HG03108 (cell line): ENCODE data around the gene ACYP2.
A peak's percentile ranks its signal among the peaks of the same experiment; 100 is the strongest.
"Not testable (repeated sequence)": the region's sequence is repeated elsewhere in the genome, so short reads cannot be mapped to it uniquely, and the experiment has no call there.

Experiments used
- ATAC-seq: cut with Tn5 transposase; IDR thresholded peaks from one replicate; pipeline ENCODE4 v1.9.1; 2021; ENCODE audit warnings: moderate library complexity; ENCODE audit not compliant: unreplicated experiment

ACYP2 gene

GRCh38 chr2:54115284-54116137 lies at the start of gene ACYP2:
Gene ACYP2, plus strand, starts transcription at chr2:54115615.
- peak; percentile 90 for ATAC-seq

- ATAC-seq, result no peak
These were observed 49.5 kb upstream of the ACYP2 start for GRCh38 chr2:54065891-54066290.

GRCh38 chr2:54067851-54068375 lies 47.5 kb upstream of the ACYP2 start:
- ATAC-seq, result no peak

GRCh38 chr2:54072483-54072882 lies 42.9 kb upstream of the ACYP2 start:
- not testable (repeated sequence) for ATAC-seq

- no peak for ATAC-seq
These were observed 41.6 kb upstream of the ACYP2 start for GRCh38 chr2:54073796-54074195.

- ATAC-seq, result no peak
These were observed 40.6 kb upstream of the ACYP2 start for GRCh38 chr2:54074606-54075341.

- ATAC-seq, result no peak
These were observed 38.8 kb upstream of the ACYP2 start for GRCh38 chr2:54076586-54076985.

- ATAC-seq, result no peak
These were observed 38.1 kb upstream of the ACYP2 start for GRCh38 chr2:54077088-54077900.

- no peak for ATAC-seq
These were observed 36.1 kb upstream of the ACYP2 start for GRCh38 chr2:54079331-54079730.

- peak; percentile 97 for ATAC-seq
These were observed 33.8 kb upstream of the ACYP2 start for GRCh38 chr2:54081574-54081973.

- no peak for ATAC-seq
These were observed 32.4 kb upstream of the ACYP2 start for GRCh38 chr2:54083021-54083420.

- no peak for ATAC-seq
These were observed 32.0 kb upstream of the ACYP2 start for GRCh38 chr2:54083445-54083844.

- ATAC-seq, result no peak
These were observed 30.8 kb upstream of the ACYP2 start for GRCh38 chr2:54084600-54084999.

- no peak for ATAC-seq
These were observed 30.3 kb upstream of the ACYP2 start for GRCh38 chr2:54085069-54085468.

- no peak for ATAC-seq
These were observed 29.3 kb upstream of the ACYP2 start for GRCh38 chr2:54086157-54086556.

GRCh38 chr2:54088191-54088634 lies 27.2 kb upstream of the ACYP2 start:
- ATAC-seq, result no peak

GRCh38 chr2:54088719-54089118 lies 26.7 kb upstream of the ACYP2 start:
- no peak for ATAC-seq

- no peak for ATAC-seq
These were observed 24.8 kb upstream of the ACYP2 start for GRCh38 chr2:54090521-54091117.

- ATAC-seq, result no peak
These were observed 22.5 kb upstream of the ACYP2 start for GRCh38 chr2:54092940-54093339.

GRCh38 chr2:54095406-54095805 lies 20.0 kb upstream of the ACYP2 start:
- ATAC-seq, result not testable (repeated sequence)

- ATAC-seq, result not testable (repeated sequence)
These were observed 19.3 kb upstream of the ACYP2 start for GRCh38 chr2:54096141-54096540.
